ENCODE data around the gene ARMC3.

ARMC3 gene

DNA sequence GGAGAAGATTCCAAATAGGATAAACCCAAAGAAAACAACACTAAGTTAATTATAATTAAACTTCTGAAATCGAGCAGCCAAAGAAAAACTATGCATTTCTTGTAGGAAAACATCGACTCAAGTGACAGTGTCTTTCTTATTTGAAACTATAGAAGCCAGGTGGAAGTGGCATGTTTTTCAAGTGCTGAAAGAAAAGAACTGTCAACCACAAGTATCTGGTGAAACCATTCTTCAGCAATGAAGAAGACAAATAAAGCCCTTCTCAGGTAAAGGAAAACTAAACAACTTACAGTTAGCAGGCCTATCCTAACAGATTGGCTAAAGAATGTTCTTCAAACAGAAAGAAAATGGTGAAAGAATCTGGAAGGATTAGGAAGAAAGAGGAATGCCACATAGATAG is 96.1 kb downstream of the ARMC3 start:
- Histone ChIP-seq H3K4me3 (ENCODE audit: low read length) (no peak overlapping the region), H3K27me3 (ENCODE audit: insufficient read depth, low read length) (no peaks in the 10 kb centered on the region), H3K4me1 (ENCODE audit: insufficient read depth, low read length) (no peaks in the 10 kb centered on the region), H3K36me3 (ENCODE audit: insufficient read depth, low read length) (no peaks in the 10 kb centered on the region), H3K9ac (ENCODE audit: low read depth, low read length) (no peak overlapping the region), H3K9me3 (ENCODE audit: insufficient read depth, low read depth, low read length) (0 out of 2 replicates have a peak, but pooled peaks cover 3% of the 10 kb centered on the region), H3K27ac (ENCODE audit: low read depth, low read length) (no peak overlapping the region)
- 93% methylated on average over 2 of the region's 2 CpGs for WGBS

DNA sequence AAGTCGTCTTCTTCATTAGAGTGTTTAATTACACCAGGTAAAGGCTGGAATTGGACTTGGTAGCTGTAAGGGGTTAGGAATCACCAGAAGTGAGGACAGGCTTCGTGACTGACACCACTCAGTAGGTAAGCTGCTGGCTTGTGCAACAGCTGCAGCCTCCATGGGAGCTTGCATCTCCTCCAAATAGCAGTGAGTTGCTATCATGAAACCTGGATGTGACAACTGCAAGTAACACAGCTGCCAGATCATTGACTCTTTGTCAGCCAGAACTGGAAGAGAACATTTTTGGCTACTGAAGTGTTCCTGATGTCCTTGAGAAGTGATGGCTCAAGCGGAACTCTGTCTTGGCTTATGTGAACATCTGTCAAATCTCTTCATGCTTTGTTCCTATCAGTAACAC is 103.5 kb downstream of the ARMC3 start:
- Histone ChIP-seq H3K4me1 (ENCODE audit: insufficient read depth, low read length) (no peaks in the 10 kb centered on the region), H3K4me3 (ENCODE audit: low read length) (no peak overlapping the region), H3K9me3 (ENCODE audit: insufficient read depth, low read depth, low read length) (no peaks in the 10 kb centered on the region), H3K27me3 (ENCODE audit: insufficient read depth, low read length) (no peaks in the 10 kb centered on the region), H3K9ac (ENCODE audit: low read depth, low read length) (no peak overlapping the region), H3K27ac (ENCODE audit: low read depth, low read length) (no peak overlapping the region), H3K36me3 (ENCODE audit: insufficient read depth, low read length) (no peaks in the 10 kb centered on the region)
- WGBS: 73% methylated on average over 3 of the region's 3 CpGs

DNA sequence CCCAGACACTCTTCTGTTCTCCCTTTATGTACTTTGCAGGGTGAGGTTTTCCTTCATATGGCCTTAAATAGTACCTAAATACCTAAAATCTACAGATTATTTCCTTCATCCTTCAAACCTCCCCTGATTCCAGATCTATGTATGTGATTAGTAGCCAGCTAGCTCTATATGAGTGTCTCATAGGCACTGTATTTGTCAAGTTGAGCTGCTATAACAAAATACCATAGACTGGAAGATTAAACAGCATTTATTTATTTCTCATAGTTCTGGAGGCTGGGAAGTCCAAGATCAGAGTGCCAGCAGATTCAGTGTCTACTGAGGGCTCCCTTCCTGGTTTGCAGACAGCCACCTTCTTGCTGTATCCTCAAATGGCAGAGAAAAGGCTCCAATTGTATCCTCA is 106.9 kb downstream of the ARMC3 start:
- no peak overlapping the region for H3K9ac ChIP-seq (ENCODE audit: low read depth, low read length)
- H3K4me1 ChIP-seq (ENCODE audit: insufficient read depth, low read length): no peaks in the 10 kb centered on the region
- H3K27me3 ChIP-seq (ENCODE audit: insufficient read depth, low read length): no peaks in the 10 kb centered on the region
- no peaks in the 10 kb centered on the region for H3K36me3 ChIP-seq (ENCODE audit: insufficient read depth, low read length)
- H3K9me3 ChIP-seq (ENCODE audit: insufficient read depth, low read depth, low read length): no peaks in the 10 kb centered on the region
- no peak overlapping the region for H3K4me3 ChIP-seq (ENCODE audit: low read length)
- H3K27ac ChIP-seq (ENCODE audit: low read depth, low read length): no peak overlapping the region

DNA sequence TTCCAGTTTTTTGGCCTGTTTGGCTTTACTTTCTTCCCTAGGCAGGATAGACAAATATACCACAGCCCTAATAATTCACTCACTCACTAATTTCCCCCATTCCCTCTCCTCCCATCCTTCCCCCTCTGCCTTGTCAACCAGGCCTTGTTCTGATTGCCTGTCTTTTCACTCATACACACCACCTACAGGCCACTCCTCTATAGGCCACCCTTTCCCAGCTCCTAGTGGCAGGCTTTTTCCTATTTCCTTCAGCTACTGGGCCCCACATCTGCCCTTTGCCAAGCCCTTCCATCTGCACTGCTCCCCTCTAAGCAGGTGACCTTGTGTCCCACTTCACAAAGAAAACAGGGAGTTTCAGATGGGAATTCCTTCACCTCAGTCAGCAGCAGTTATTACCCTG is 107.7 kb downstream of the ARMC3 start:
- Histone ChIP-seq H3K36me3 (ENCODE audit: insufficient read depth, low read length) (no peaks in the 10 kb centered on the region), H3K4me3 (ENCODE audit: low read length) (no peak overlapping the region), H3K9me3 (ENCODE audit: insufficient read depth, low read depth, low read length) (no peaks in the 10 kb centered on the region), H3K27ac (ENCODE audit: low read depth, low read length) (no peak overlapping the region), H3K9ac (ENCODE audit: low read depth, low read length) (no peak overlapping the region), H3K4me1 (ENCODE audit: insufficient read depth, low read length) (no peaks in the 10 kb centered on the region), H3K27me3 (ENCODE audit: insufficient read depth, low read length) (no peaks in the 10 kb centered on the region)

DNA sequence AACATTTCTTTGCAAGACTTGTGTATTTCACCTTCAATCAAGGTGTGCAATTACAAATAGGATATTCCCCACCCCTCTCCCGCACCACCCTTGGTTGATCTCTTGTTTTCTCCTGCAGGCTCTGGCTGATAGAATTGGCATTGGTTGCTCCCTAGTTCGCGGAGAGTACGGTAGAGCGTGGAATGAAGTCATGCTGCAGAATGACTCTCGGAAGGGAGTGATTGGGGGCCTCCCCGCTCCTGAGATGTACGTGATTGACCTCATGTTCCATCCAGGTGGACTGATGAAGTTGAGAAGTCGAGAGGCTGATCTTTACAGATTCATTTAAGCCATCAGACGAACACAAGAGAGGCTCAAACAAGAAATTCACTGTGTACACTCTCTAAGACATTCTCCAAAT is 109.3 kb downstream of the ARMC3 start:
- Histone ChIP-seq H3K27me3 (ENCODE audit: insufficient read depth, low read length) (no peaks in the 10 kb centered on the region), H3K9me3 (ENCODE audit: insufficient read depth, low read depth, low read length) (no peaks in the 10 kb centered on the region), H3K27ac (ENCODE audit: low read depth, low read length) (no peak overlapping the region), H3K9ac (ENCODE audit: low read depth, low read length) (no peak overlapping the region), H3K36me3 (ENCODE audit: insufficient read depth, low read length) (no peaks in the 10 kb centered on the region), H3K4me1 (ENCODE audit: insufficient read depth, low read length) (no peaks in the 10 kb centered on the region), H3K4me3 (ENCODE audit: low read length) (no peak overlapping the region)
- WGBS: 92% methylated on average over 10 of the region's 10 CpGs

DNA sequence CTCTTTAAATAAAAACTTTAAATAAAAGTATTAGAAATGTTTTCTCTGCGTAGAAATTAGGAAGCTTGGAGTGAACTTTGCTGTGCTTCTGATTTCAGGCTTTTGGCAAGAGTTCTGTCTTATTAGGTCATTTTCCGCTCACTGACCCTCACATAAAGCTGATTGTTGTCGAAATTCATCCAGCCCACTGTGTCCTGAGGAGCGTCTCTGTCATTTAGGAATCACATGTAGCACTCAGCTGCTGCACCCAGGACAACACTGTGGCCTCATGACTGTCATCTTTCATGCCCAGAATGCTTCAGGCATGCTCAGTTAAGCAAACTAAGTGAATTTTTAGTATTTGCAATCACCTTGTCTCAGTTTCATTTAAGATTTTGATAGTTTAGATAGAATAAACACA is 109.7 kb downstream of the ARMC3 start:
- Histone ChIP-seq H3K4me1 (ENCODE audit: insufficient read depth, low read length) (no peaks in the 10 kb centered on the region), H3K36me3 (ENCODE audit: insufficient read depth, low read length) (no peaks in the 10 kb centered on the region), H3K9me3 (ENCODE audit: insufficient read depth, low read depth, low read length) (no peaks in the 10 kb centered on the region), H3K4me3 (ENCODE audit: low read length) (no peak overlapping the region), H3K27me3 (ENCODE audit: insufficient read depth, low read length) (no peaks in the 10 kb centered on the region), H3K9ac (ENCODE audit: low read depth, low read length) (no peak overlapping the region), H3K27ac (ENCODE audit: low read depth, low read length) (no peak overlapping the region)
- 94% methylated on average over 4 of the region's 4 CpGs for WGBS

DNA sequence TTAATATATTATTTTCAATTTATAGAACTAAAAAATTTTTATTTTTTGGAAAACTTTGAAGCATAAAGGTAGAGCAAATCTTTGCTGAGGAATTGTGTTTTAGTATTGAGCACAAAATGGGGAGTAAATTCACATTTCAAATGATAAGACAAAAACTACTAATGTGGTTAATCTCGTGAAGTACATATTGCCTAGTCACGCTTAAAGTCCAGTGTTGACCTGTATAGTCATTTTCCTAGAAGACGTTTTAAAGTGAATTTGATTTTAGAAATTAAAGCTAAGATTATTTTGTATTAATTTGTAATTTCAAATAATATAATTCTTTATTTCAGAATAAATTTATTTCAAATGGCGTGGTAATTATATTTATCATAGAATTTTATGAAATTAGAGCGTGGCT is 110.3 kb downstream of the ARMC3 start:
- H3K9me3 ChIP-seq (ENCODE audit: insufficient read depth, low read depth, low read length): no peaks in the 10 kb centered on the region
- WGBS: 86% methylated on average over 5 of the region's 5 CpGs
- H3K27ac ChIP-seq (ENCODE audit: low read depth, low read length): no peak overlapping the region
- no peaks in the 10 kb centered on the region for H3K27me3 ChIP-seq (ENCODE audit: insufficient read depth, low read length)
- H3K4me3 ChIP-seq (ENCODE audit: low read length): no peak overlapping the region
- no peaks in the 10 kb centered on the region for H3K36me3 ChIP-seq (ENCODE audit: insufficient read depth, low read length)
- H3K9ac ChIP-seq (ENCODE audit: low read depth, low read length): no peak overlapping the region
- H3K4me1 ChIP-seq (ENCODE audit: insufficient read depth, low read length): no peaks in the 10 kb centered on the region

DNA sequence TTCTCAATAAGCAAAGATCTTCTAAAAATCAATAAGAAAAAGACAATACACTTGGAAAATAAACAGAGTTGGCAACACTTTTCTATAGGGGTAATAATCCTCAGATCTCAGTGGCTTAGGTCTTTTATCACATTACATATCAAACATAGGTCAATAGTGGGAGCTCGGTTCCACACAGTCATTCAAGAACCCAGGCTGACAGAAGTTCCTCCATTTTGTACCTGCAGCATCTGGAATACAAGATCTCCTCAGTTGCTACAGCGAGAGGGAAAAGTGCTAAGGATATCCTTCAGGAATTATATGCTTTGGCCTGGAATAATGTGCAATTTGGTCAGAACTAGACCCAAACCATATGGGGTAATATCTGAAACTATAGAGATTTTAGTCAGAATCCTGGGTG is 112.1 kb downstream of the ARMC3 start:
- no peaks in the 10 kb centered on the region for H3K36me3 ChIP-seq (ENCODE audit: insufficient read depth, low read length)
- no peak overlapping the region for H3K27ac ChIP-seq (ENCODE audit: low read depth, low read length)
- no peaks in the 10 kb centered on the region for H3K4me1 ChIP-seq (ENCODE audit: insufficient read depth, low read length)
- H3K4me3 ChIP-seq (ENCODE audit: low read length): no peak overlapping the region
- no peaks in the 10 kb centered on the region for H3K9me3 ChIP-seq (ENCODE audit: insufficient read depth, low read depth, low read length)
- no peaks in the 10 kb centered on the region for H3K27me3 ChIP-seq (ENCODE audit: insufficient read depth, low read length)
- H3K9ac ChIP-seq (ENCODE audit: low read depth, low read length): no peak overlapping the region
- 96% methylated on average over 2 of the region's 2 CpGs for WGBS

DNA sequence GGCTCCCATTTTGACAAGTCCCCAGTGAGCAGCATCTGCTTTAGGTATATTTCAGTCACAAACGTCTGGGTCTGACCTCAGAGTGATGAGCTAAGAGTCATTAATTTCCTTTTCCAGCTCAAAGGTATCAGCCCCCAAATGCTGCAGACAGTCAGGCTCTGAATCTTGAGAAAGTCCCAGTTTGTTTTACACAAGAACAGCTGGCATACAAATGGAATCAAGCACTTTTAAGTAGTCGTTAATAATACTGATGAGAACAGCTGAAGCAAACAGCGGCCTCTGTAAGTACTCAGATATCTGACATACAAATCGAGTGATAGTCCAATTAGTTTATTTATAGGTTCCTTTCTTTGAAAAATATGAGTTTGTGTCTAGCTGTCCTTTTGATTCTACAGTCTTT is 118.2 kb downstream of the ARMC3 start:
- Histone ChIP-seq H3K9ac (ENCODE audit: low read depth, low read length) (no peak overlapping the region), H3K4me3 (ENCODE audit: low read length) (no peak overlapping the region), H3K27me3 (ENCODE audit: insufficient read depth, low read length) (no peaks in the 10 kb centered on the region), H3K4me1 (ENCODE audit: insufficient read depth, low read length) (no peaks in the 10 kb centered on the region), H3K27ac (ENCODE audit: low read depth, low read length) (no peak overlapping the region), H3K36me3 (ENCODE audit: insufficient read depth, low read length) (no peaks in the 10 kb centered on the region), H3K9me3 (ENCODE audit: insufficient read depth, low read depth, low read length) (no peaks in the 10 kb centered on the region)
- WGBS: 87% methylated on average over 4 of the region's 4 CpGs

DNA sequence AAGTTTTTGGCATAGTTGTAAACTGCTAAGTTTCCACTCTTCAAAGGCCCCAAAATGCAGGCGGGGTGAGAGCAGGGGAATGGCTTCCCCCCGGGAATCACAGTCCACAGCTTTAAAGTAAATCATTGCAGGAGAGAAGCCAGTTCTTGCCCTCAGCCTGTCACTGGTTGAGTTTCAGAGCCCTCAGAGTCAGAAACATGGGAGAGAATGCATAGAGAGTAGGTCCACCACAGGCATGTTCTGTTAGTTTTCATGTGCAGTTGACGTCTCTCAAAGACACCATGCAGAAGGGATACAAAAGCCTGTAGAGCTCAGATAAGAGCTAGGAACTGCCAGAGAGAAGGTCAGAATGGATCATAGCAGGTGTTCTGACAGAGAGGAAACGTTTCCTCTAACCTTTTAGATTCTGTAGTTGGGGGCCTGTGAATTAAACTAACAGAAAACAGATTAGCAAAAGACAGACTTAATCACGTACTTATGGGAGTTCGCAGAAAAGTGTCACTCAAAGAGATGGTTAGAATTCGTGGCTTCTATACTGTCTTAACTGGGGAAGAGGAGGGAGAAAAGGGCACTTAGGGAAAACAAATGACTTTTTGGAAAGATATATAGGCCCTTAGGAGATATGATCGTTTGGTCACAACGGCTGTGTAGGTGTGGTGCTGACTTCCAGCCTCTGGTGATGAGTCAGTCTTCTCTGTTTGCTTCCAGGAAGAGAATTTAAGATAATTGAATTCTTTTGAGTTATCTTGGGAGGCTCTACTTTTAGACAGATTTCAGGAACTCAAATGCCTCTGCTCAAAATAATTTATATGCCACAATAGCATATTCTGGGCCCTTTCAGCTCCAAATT is 119.6 kb downstream of the ARMC3 start:
- Histone ChIP-seq H3K4me3 (ENCODE audit: low read length) (no peak overlapping the region), H3K27me3 (ENCODE audit: insufficient read depth, low read length) (no peaks in the 10 kb centered on the region), H3K36me3 (ENCODE audit: insufficient read depth, low read length) (no peaks in the 10 kb centered on the region), H3K9me3 (ENCODE audit: insufficient read depth, low read depth, low read length) (no peaks in the 10 kb centered on the region), H3K9ac (ENCODE audit: low read depth, low read length) (no peak overlapping the region), H3K4me1 (ENCODE audit: insufficient read depth, low read length) (peaks cover 9% of the 10 kb centered on the region), H3K27ac (ENCODE audit: low read depth, low read length) (no peak overlapping the region)
- WGBS: 85% methylated on average over 9 of the region's 9 CpGs

DNA sequence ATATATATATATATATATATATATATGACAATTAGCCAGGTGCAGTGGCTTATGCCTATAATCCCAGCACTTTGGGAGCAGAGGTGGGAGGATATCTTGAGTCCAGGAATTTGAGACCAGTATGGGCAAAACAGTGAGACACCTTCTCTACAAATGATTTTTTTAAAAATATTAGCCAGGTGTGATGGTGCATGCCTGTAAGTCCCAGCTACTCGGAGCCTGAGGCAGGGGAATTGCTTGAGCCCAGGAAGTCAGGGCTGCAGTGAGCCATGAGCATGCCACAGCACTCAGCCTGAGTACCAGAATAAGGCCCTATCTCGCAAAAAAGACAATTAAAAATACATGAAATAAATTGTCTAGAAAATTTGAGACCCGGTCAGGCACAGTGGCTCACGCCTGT is 120.3 kb downstream of the ARMC3 start:
- WGBS: 97% methylated on average over 4 of the region's 4 CpGs
- Histone ChIP-seq H3K4me1 (ENCODE audit: insufficient read depth, low read length) (peaks cover 16% of the 10 kb centered on the region), H3K36me3 (ENCODE audit: insufficient read depth, low read length) (no peaks in the 10 kb centered on the region), H3K4me3 (ENCODE audit: low read length) (no peak overlapping the region), H3K9me3 (ENCODE audit: insufficient read depth, low read depth, low read length) (no peaks in the 10 kb centered on the region), H3K27ac (ENCODE audit: low read depth, low read length) (no peak overlapping the region), H3K27me3 (ENCODE audit: insufficient read depth, low read length) (no peaks in the 10 kb centered on the region), H3K9ac (ENCODE audit: low read depth, low read length) (no peak overlapping the region)

DNA sequence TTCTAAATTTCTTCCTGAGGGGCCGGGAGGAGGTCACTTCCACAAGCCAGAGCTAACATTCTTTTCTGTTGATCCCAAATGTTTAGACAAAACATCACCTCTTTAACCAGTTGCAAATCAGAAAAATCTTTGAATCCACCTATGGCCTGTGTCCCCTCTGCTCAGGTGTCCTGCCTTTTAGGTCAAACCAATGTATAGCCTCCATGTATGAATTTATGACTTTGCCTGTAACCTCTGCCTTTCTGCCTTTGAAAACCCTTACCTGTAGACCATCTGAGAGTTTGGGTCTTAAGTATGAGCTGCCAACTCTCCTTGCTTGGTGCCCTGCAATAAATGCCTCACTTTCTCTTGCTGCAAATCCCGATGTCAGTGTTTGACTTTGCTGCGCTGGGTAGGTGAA is 123.4 kb downstream of the ARMC3 start:
- Histone ChIP-seq H3K36me3 (ENCODE audit: insufficient read depth, low read length) (no peaks in the 10 kb centered on the region), H3K4me3 (ENCODE audit: low read length) (no peak overlapping the region), H3K9ac (ENCODE audit: low read depth, low read length) (no peak overlapping the region), H3K27ac (ENCODE audit: low read depth, low read length) (no peak overlapping the region), H3K27me3 (ENCODE audit: insufficient read depth, low read length) (no peaks in the 10 kb centered on the region), H3K4me1 (ENCODE audit: insufficient read depth, low read length) (peaks cover 42% of the 10 kb centered on the region), H3K9me3 (ENCODE audit: insufficient read depth, low read depth, low read length) (no peaks in the 10 kb centered on the region)
- 97% methylated on average over 3 of the region's 3 CpGs for WGBS
